Glutamatergic neuron (in vitro differentiated cells): ENCODE measurements around the gene CCDC195. TPM values are rescaled to one million over a fixed set of nuclear protein-coding genes. Genes with fewer than 3 reads are reported as not detected.

ENCODE experiments used
- DNase-seq: peaks from one replicate; pipeline ENCODE4 v3.0.0; 2022
- H3K27ac Mint-ChIP-seq: one replicate; pipeline ENCODE4 v1.8.0; 2020; ENCODE audit warnings: mild to moderate bottlenecking, mixed read lengths, inconsistent platforms; ENCODE audit not compliant: unreplicated experiment
- H3K27me3 Mint-ChIP-seq: one replicate; pipeline ENCODE4 v1.8.0; 2020; ENCODE audit warnings: mild to moderate bottlenecking, moderate library complexity, mixed read lengths, inconsistent platforms; ENCODE audit not compliant: unreplicated experiment
- H3K36me3 Mint-ChIP-seq: one replicate; pipeline ENCODE4 v1.8.0; 2020; ENCODE audit warnings: mild to moderate bottlenecking, mixed read lengths, inconsistent platforms; ENCODE audit not compliant: unreplicated experiment
- H3K4me1 Mint-ChIP-seq: one replicate; pipeline ENCODE4 v1.8.0; 2020; ENCODE audit warnings: mild to moderate bottlenecking, low read depth, mixed read lengths, inconsistent platforms; ENCODE audit not compliant: unreplicated experiment
- H3K4me3 Mint-ChIP-seq: one replicate; pipeline ENCODE4 v1.8.0; 2020; ENCODE audit warnings: mild to moderate bottlenecking, mixed read lengths, inconsistent platforms; ENCODE audit not compliant: unreplicated experiment
- H3K9me3 Mint-ChIP-seq: one replicate; pipeline ENCODE4 v1.8.0; 2020; ENCODE audit warnings: mild to moderate bottlenecking, moderate library complexity, mixed read lengths, inconsistent platforms; ENCODE audit not compliant: unreplicated experiment
- CTCF ChIP-seq: fragments of 200-600 bp; sonication (generic); IDR thresholded peaks from one replicate; pipeline ENCODE4 v1.5.0; 2021; ENCODE audit not compliant: partially characterized antibody, unreplicated experiment
- total RNA-seq: library from RNA; stranded (reverse); fragmentation: NEBNext Ultra II Directional; extraction: Animal tissue kit (Norgen Biotek cat#: 25700); gene quantifications from one replicate; pipeline ENCODE4 v1.2.1, GENCODE V29; 2021; ENCODE audit not compliant: unreplicated experiment

The CCDC195 gene
- total RNA-seq, 1 donor from 2014 or later, result not detected

DNA sequence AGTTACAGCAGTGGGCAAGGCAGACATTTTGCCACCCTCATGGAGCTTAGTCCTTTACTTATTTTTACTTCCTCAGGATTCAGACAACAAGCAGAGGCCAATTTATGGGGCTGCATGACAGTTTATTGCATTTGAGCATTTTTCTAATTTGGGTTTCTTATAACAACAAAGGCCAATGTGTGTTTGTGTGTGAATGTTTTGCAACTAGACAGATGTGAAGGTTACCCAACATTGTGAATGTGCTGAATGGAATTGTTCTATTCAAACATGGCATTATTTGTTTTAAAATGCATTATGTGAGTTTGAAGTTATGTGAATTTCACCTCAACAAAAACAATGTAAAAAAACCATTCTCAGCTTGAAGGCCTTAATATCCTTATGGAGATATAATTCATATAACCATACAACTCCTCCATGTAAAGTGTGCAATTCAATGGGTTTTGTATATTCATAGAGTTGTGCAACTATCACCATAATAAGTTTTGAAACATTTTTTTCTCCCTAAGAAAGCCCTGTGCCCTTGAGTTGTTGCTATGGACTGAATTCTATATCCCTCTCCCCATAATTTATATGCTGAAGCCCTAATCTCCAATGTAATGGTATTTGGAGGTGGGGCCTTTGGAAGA is 57.3 kb downstream of the CCDC195 start:
- Mint-ChIP-seq H3K9me3 (peaks cover 14% of the 10 kb centered on the region), H3K4me3 (no peak overlapping the region), H3K27ac (no peak overlapping the region), H3K4me1 (no peaks in the 10 kb centered on the region), H3K36me3 (peaks cover 21% of the 10 kb centered on the region), H3K27me3 (peaks cover 4% of the 10 kb centered on the region)
- no peak for TF ChIP-seq CTCF
- no peak for DNase-seq

DNA sequence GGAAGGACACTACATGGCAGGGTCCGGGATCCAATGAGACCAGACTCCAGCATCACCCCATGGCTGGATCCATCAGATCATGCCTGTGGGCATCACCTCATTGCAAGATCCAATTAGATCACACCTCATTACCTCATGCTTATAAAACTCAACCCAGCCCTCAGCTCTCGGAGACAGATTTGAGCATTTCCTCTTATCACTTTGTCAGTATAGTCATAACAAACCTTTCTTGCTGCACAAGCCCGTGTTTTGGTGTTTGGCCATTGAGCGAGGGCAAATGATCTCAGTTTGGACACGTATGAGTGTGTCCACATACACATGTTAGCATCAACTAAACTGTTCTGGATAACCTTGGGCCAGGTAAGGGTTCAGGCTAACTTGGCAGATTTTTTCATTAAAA is 58.8 kb downstream of the CCDC195 start:
- no peak overlapping the region for H3K27ac Mint-ChIP-seq
- H3K4me3 Mint-ChIP-seq, result no peak overlapping the region
- peaks cover 2% of the 10 kb centered on the region for H3K27me3 Mint-ChIP-seq
- no peaks in the 10 kb centered on the region for H3K4me1 Mint-ChIP-seq
- TF ChIP-seq CTCF, result no peak
- peaks cover 8% of the 10 kb centered on the region for H3K36me3 Mint-ChIP-seq
- peaks cover 12% of the 10 kb centered on the region for H3K9me3 Mint-ChIP-seq
- no peak for DNase-seq

GRCh38 chr2:224655006-224655537 is 61.1 kb downstream of the CCDC195 start:
- Mint-ChIP-seq H3K27ac (no peak overlapping the region), H3K9me3 (peaks cover 8% of the 10 kb centered on the region), H3K36me3 (peaks cover 8% of the 10 kb centered on the region), H3K27me3 (peaks cover 2% of the 10 kb centered on the region), H3K4me1 (no peaks in the 10 kb centered on the region), H3K4me3 (no peak overlapping the region)
- no peak for DNase-seq
- TF ChIP-seq CTCF, result no peak

Other genes starting within 250 kb of the CCDC195 start
- gene CUL3, start 131.0 kb downstream of the CCDC195 start, total RNA-seq, result 99.4 TPM